GM04503 (cell line): ENCODE measurements around the gene SERPINI1.

Experiments
- DNase-seq: peaks from one replicate; pipeline ENCODE4 v3.0.0-alpha.2; 2012; ENCODE audit warnings: low read depth

The SERPINI1 gene

DNA sequence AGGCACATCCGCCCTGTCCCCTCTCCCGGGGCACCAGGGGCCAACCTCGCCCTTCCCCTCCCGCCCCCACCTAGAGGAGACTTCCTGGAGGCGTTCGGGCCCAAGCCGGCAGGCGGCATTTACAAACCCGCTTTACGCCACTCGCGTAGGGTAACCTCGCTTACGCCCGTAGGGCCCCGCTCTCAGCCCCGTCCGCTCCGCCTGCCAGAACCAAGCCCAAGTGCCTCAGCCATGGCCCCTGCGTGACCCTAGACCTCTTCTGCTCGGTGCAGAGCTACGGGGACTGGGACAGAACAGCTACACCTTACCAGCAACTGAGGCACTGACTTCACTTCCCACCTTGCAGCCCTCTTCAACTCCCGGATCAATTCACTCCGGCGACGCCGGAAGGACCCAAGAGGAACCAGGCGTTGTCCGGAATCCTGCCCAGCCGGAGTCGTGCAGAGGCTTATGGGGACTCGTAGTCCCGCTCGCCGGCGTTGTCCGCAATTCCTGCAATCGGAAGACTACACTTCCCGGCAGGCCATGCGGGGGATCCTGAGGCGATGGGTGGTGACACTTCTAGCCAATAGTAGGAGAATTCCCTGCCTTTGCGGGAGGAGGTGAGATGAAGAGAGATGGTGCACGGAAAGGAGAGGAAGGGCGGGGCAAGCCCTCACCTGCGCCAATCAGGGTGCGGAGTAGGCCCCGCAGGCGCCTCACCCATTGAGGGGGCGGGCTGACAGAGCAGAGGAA, 856 bp upstream of the SERPINI1 start, which contains the start of gene PDCD10:
Gene PDCD10 (minus strand): TSS at position 395 of the 735 bp plus-strand sequence. CDS start 14,735 bp downstream, outside the sequence.
- peak; percentile 96 for DNase-seq

DNA sequence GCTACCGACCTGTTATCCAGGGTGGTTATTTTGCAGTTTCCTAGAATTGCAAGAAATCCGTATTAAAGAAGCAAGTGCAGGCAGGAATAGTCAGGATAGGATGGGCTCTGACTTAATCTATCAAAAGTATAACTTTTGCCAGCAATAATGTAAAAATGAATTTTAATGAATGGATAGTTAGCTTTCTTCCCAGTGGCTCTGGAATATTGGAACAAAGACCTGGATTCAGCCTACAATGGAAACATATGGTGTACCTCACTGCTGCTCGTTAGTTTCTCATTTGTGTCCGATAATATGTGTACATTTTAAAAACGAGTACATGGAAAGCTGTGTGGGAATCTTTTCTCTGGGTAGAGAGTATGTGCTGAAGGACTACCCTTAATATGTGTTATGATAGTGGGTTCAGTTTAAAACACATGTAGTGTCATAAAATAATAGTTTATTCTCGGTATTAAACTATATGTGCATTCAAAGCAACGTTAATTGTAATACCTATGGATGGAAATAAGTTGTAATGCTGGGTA, 805 bp downstream of the SERPINI1 start:
- no peak for DNase-seq

DNA sequence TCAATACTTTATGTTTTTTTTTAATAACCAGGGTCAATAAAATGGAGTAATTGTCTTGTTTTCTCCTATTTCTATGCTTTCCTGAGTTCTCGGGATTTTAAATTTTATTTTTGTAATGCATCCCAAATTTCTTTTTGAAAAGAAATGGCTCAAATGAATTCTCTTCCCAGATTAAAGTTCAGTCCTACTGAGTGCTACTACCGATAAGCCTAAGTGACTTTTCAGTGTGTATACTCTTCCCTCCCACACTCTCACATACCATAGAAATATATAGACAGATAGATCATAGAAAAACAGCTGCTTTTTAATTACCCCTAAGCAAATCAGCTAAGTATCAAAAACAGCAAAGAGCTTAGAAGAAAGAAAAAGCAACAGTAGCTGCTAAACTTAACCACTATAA, 1.5 kb downstream of the SERPINI1 start:
- no peak for DNase-seq

DNA sequence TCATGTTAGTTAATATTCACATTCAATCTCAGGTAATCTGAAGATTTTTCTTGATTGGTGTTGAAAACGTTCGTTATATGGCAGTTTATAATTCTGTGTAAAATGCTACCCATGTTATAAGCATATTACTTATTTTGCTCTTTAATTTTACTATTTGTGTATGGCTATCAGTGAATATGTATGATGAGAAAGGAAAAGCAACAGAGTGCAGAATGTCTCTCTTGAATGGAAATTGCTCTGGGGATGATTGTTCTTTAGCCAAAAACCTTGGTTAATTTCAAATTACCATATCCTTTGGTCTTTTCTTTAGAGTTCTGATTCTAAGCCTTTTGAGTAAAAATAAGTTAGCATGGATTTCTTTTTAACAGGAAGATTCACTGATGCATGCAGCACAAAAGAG, 2.5 kb downstream of the SERPINI1 start:
- DNase-seq, result no peak

DNA sequence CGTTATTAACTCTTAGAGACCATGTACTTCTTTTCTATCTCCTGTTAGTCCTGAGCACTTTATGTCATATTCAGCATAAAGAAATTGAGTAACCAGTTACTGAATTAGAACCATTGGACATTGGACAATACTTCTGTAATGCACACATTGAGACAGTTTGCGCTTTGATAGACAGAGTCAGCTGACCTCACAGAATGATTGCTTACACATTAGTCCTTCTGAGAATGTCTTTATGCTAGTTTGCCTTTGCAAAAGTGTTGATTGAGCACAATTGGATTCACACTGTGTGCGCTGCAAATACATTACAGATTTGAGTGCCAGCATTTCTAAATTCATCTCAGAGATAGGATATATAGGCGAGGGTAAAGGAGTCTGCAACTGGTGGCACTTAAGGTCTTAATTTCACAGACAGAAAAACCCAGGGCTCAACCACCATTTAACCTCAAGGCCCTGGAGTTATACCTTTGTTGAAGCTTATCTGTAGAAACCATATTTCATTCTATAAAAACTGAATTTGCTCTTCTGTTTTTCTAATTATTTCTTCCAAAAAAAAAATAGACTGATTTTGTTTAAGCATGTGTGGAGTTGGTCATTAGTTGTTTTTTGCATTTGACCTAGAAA, 3.8 kb downstream of the SERPINI1 start:
- DNase-seq, result no peak

DNA sequence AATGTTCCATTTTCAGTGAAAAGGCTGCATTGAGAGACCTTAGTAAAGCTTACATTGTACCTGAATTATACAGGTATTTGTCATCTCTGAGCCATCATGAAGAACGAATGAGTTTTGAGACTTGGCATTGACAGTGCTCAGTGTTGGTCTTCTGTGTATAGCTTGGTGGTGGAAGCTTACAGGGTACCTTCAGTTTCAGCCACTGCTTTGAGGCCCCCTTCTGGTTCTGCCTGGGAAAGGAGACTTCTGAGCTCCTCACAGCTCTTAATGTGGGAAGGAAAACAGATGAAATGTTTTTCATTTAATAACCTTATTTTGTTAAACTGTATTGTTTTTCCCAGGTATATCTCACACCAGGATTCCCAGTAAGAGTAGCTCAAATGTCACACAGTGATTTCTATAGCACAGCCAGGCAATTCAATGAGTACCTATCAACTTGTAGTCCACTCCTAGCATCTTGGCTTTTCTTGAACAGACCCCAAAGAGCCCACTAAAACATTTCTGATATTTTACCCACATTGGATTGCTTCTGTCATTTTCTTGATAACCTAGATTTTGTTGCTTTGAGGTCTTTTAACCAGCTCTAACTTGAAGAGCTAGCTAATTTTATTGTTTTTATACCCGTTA, 5.6 kb downstream of the SERPINI1 start:
- no peak for DNase-seq

DNA sequence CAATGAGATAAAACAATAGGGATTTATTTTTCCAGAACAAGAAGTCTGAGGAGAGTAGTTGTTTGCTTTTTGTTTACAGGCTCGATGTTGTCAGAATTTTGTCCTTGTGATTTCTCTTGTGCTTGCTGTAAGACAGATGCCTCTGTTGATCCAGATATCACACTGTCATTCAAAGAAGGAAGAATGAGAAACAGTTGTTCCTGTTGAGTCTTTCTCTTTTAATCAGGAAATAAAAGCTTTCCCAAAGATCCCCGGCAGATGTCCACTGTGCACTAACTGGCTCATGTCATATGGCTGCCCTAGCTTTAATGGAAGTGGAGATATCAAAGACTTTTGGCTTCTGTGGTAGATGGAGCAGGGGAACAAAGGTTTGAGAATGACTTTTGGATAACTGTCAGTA, 6.8 kb downstream of the SERPINI1 start:
- DNase-seq, result no peak

DNA sequence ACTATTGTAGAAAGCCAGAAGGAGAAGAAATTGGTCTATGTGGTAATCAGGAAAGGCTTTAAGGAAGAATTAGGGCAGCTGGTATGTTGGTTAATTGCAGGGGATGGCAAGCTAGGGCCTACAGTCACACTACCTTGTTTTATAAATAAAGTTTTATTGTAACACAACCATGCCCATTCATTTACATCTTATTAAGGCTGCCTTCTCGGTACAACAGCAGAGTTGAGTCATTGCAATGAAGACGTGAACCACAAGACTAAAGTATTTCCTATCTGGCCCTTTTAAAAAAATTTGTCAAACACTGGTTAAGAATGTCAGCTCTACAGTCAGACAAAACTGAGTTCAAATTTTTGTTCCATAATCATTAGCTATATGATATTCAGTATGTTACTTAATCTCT, 8.3 kb downstream of the SERPINI1 start:
- DNase-seq, result no peak

DNA sequence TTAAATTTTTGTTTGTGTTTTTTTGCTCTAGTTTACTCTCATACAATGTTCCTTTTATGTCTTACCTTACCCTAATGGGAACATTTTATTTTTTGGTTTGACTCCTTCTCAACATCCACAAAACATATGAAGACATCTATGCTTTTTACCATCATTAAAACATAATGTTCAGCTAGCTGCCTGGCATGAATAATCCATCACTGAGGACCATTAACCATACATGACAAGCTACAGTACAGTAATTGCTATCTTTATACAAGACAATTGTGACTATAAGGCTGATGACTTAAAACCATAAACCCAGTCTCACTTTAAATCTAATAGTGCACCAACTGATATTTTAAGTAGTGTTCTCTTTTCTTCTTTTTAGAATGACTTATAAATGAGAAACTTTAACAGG, 13.7 kb downstream of the SERPINI1 start:
- DNase-seq, result no peak

DNA sequence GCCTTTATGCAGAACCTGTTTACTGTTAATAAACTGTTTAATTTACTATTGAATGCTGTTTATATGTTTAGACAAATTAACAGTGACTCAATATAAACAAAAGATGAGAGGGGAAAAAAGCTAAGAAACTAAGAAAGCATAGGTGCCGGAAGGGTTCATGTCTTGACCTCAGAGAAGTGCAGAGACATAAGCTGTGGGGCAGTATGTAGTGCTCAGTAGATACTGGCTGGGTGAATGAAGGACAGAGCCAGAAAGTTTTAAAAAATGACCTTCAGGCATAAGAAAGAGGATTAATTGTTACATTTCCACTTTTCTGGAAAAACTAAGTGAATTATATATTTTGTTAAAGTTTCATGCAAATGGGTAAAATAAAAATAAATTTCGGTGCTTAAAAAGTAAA, 14.2 kb downstream of the SERPINI1 start:
- no peak for DNase-seq

DNA sequence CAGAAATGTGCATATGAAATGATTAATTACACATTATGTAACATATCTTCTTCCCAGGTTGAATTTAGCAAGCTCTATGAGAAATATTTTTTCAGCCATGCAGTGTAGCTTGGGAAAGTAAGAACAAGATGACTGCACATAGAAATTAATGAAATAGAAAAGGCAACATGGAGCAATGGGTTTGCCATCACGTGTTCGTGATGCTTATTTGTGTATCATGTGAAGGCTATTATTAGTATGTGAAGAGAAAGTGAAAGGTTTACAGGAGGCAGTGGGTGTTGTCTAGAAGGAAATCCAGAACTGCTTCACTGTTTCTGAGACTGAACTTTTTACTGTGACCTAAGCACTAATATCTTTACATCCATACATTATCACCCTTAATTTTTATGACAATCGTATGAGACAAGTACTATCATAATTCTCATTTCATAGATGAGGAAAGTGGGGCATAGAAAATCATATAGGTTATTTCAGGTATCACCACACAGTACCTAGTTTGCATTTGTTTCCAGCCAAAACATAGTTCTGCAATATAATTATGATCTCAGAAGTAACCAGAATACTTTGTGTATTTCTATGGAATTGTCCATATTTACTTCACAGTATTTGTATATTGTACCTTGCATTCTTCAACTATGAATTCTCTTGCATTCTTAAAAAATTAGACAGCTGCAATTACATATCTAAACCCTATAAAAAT, 14.9 kb downstream of the SERPINI1 start:
- no peak for DNase-seq

DNA sequence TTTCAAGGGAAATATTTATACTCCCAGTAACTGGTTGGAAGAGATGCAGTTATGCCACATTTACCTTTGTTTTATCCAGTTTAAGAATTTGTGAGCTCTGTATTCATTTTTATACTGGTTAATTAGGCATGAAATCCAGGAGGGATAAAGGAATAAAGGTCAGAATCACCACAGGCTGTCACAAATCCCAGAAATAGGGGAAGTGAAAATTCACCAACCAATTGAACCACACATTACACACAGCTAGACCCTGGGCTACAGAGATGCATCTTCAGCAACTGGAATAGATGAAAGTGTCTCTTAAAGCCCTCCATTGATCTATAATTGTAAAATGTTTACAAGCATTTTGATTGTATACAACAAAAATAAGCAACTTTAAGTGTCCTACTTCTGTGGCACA, 18.5 kb downstream of the SERPINI1 start:
- DNase-seq, result no peak

DNA sequence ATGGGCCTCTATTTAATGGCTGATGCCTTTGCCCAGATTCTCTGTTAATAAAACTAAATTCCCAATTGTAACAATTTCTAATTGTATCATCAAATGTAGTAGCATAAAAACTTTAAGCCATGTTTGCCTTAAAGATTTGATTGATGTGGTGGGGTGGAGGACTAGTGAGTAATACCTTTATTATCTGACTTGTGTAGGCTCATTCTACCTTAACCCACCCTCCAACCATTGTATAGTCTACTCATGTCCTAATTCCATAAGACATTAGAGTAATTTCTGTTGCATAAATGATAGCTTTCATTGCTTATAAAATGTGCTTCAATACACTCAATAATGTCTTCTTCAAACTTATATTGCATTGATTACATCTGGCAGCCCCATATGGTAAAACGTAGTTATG, 25.8 kb downstream of the SERPINI1 start:
- DNase-seq, result no peak

DNA sequence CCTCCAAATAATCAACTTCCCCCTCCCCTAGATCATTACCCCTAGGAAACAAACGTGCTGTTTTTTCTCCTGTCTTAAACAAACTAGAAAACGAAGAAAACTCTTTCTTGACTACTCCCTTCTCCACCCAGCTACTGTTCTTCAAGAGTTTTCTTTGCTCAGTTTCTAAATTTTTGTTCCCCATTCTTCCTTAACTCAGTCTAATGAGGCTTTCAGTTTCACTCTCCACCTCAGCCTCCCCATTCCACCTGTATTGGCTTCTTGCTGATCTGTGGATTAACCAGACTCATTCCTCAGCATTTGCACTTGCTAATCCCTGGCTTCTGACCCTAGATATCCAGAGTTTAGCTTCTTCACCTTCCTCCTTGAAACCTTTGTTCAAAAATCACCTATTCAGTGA, 26.8 kb downstream of the SERPINI1 start:
- no peak for DNase-seq

DNA sequence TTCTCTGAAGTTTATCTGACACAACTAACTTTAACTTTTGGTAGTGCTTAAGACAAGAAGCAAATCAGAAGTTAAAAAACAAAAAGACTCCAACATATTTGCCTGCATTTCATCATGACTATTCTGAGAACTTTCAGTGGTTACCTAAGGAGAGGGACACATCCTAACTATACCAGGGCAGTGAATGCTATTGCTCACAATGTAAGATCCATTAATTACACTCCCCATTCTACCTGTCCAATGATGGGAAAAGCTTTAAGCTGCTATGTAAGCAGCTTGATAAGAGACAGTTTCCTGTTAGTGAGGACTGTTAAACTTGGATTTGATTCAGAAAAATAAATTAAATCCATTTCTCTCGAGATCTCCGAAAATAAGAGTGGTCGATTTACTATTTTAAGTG, 37.5 kb downstream of the SERPINI1 start:
- no peak for DNase-seq

DNA sequence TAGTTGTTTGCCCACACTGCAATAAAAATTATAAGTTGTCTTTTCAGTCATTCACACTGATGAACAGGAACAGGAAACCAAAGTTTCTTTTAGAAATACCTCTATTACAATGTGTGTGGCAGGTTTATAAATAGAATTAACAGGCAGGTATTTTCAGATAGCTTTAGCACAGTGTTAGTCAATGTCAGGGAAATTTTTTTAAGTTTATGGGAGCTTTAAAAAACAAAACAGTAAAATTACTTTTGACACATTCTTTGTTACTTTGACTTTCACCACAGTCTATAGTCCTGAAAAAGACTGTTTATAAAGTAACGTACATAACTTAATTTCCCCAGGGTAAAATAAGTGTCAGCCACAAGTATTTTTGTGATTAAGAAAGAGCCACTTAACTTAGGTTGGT, 38.1 kb downstream of the SERPINI1 start:
- no peak for DNase-seq

DNA sequence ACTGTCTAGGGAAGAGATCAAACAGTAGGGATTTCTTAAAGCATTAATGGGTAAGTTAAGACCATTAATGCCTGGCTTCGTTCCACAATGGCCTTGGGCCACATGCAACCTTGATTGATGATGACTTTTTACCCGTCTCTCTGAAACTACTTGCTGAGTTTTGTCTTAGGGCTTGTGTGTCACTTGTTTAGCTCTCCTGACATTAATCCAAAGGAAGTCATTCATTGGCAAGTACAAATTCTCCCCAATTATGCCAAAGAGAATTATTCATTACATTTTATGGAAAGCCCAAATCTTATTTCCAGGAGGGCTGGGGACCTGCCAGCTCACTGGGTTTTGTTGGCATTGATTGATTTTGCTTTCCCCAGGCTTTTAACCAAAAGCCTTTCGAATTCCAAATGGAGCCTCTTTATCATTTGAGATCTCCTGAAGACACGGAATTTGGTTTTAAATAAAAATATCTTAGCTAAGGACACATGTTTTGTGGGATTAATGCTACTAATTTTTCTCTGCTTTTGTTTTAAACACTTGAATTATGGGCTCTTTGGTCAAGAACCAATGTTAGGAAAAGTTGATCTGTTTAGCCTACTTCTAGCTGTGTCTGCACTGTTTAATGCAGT, 40.7 kb downstream of the SERPINI1 start:
- DNase-seq, result no peak

DNA sequence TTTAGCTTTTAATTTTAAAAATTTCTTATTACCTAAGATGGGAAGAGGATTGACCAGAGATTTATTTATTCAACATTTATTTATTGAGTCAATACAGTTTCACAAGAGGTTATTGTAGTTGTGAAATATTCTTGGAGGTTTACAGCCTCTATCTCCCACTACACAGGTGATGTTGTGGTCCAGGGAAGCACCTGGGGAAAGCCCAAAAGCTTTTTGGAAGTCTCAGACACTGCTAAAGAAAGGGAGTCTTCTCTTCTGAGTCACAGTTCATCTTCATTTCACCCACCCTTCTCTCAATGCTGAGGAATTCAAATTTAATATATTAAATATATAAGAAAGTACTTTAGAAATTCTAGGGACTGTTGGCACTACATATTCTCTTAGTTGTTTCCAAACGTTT, 41.8 kb downstream of the SERPINI1 start:
- no peak for DNase-seq

DNA sequence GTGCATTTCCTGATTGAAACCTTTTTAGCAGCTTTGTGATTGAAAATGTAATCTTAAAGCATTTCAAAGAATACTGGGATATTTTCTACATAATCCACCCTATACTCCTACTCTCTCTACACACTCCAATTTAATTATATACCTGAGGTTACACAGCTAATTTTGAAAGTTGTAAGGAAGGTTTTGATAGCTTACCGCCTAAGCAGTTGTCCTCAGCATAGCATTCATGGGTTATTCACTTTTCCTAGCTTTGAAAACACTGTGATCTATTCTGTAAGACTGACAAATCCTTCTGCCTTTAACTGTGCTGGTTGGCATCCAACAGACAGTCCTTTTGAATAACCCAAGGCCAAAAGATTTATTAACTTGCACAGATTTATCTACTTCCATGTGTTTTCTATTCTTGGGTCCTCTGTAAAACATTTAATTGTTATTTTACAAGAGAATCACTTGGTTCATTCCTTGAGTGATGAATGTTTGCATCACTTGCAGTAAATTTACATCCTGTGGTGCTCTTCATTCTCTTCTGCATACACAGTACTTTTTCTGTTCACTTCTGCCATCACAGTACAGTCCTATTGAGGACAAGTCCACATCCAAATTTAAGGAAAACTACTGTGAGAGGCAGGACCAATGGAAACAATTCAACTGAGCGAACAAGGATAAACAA, 44.8 kb downstream of the SERPINI1 start:
- no peak for DNase-seq

DNA sequence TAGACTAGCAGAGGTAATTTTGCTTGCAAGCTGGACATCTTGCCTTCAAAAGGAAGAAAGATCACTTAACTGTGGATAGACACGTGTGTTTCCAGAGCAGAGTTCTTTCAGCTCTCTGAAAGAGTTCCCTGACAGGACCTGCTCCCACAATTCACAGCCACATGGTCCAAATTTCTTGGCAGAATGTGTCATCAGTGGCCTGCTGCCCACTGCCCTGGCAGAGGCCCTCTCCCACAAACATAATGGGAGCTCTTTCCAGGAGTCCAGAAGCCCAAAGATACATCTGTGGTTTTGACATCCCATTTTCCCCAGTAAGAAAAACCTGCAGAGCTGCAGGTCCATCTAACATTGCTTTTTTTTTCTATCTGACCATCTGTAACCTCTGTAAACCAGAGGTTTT, 48.3 kb downstream of the SERPINI1 start:
- no peak for DNase-seq

DNA sequence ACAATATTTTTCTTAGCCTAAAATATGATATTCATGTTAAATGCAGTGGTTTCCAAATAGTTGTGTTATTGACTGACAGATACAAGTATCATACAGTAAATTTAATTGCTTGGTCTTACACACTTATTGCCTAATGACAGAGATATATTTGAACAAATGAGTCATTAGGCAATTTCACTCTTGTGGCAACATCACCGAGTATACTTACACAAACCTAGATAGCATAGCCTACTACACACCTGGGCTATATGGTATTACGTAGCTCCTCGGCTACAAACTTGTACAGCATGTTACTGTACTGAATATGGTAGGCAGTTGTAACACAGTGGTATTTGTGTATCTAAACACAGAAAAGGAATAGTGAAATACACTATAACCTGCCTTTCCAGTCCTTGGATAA, 50.3 kb downstream of the SERPINI1 start:
- DNase-seq, result no peak

DNA sequence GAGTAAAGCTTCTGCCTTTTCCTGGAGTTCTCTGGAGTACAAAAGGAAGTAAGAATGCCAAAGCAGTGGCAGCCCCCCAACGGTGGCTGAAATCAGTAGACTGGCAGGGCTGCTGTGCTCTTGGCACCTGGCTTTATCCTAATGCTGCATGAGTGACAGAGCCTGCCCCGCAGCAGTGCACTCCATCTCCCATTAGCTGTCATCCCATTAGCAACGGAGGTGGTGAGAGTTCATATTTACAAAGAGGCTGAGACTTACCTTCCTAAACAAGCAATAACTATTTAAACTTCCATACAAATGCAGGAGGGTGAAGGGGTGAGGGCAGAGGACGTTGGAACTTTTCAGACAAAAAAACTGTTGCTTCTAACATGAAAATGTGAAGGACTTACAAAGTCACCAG, 51.9 kb downstream of the SERPINI1 start:
- no peak for DNase-seq
